ENCODE data around the gene APOBEC3H.

APOBEC3H gene

DNA sequence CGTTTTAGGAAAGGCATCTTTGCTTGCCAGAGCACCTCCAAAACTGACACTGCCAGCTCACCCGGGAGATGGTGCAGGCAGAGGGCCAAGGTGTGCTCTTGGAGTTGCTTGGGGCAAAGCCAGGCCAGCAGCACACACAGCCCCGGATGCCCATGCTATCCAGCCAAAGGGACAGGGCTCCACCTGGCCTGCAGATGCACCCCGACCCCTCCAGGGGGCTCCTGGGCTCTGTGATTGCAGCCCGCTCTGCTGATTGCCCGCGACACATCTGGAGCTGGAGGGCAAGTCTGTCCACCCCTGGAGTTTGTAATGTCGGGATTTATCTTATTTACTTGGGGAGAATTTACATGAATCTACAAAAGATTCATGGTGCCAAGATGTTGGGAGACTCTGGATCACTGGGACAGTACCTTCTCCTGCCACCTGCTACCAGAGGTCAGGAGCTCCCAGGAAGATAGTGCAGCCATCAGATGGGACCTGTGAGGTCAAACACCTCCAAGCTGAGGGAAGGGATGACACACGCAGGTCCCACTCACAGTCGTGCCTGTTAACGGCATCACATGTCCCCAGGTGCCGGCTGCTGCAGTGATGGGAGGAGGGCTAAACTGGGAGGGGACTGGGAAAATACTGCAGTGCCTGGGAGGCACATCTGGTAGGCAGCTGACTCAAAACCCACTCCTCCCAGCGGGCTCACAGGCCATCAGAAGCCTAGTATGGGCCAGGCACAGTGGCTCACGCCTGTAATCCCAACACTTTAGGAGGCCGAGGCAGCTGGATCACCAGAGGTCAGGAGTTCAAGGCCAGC is 38.2 kb downstream of the APOBEC3H start:
- peak; percentile 50 for DNase-seq (ENCODE audit: low spot score)

DNA sequence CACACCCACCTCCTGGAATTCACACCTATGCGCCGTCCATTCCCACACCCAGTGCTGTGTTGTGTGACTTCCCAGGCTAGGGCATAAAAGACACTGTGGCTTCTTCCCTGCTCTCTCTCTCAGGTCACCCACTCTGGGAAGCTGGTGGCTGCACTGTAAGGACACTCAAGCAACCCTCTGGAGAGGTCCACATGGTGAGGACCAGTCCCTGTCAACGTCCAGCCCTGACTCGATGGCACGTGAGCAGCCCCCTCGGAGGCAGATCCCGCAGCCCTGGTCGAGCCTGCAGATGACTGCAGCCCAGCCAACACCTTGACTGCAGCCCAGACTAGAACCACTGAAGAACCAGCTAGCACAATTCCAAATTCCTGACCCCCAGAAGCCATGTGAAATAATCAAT is 39.3 kb downstream of the APOBEC3H start:
- DNase-seq (ENCODE audit: low spot score), result no peak

DNA sequence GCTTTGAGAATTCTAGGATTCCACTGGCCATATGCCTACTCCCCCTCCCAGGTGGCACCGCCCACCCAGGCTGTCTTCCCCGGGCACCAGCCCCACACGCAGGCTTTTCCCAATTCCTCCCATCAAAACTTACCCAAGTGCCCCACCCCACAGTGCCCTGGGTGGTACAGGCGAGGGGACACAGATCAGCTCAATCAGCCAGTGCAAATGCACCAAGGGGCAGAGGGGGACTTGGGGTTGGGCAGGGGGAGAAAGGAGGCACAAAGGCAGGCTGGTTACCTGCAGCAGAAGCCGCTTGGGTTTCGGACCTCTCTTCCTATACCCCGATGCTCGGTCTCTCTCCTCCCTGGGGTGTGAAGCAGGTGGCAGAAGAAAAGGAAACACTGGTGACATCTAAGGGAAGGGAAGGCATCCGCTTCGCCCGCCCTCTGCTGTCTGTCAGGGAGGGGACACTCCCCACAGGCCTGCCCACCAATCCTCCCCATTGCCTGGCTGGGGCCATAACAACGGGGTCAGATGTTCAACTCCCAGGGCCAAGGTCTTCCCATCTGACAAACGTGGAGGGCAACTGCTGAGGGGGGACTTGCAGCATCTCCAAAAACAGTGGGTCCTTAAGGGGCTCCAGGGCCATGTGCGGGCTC is 41.4 kb downstream of the APOBEC3H start:
- no peak for DNase-seq (ENCODE audit: low spot score)

DNA sequence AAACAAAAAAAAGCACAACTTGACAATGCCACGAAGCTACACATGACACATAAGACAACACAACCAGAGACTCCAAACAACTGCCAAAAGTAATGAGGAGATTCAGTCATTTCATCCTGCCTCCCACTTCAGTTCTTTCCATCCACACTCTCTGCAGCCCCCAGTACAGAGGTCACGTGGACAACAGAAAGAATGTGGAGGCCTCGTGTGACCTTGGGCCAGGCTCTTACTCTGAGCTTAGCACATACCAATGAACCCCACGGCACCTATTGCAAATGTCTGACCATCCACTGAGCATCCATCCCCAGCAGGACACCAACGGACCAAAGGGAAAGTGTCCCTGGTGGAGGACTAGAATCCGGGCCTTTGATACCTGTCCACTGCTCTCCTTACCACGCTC is 42.9 kb downstream of the APOBEC3H start:
- DNase-seq (ENCODE audit: low spot score), result no peak

DNA sequence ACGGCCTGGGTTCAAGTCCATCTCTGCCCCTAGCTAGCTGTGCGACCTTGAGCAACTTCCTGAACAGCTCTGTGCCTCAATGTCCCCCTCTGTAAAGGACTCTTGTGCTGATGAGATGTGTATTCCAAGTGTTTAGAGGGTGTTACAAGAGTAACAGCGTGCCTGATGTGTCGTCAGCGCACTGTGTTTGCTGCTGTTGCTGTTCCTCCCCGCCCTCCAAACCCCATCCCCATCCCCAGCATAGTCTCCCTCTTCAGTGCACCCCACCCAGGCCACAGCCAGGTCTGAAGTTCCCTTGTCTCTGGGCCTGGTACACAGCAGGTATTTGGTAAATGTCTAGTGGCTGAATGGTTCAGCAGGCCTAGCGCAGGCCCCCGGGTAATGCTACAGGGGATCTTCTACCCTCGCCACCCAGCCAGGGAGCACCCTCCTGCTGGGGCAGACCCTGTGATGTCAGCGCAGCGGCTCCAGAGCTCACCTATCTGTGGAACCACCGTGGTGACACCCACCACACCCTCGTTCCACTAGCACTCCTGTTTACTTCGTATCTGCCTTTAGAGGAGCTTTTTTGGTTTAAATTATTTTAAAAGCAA is 45.1 kb downstream of the APOBEC3H start:
- DNase-seq (ENCODE audit: low spot score), result no peak

DNA sequence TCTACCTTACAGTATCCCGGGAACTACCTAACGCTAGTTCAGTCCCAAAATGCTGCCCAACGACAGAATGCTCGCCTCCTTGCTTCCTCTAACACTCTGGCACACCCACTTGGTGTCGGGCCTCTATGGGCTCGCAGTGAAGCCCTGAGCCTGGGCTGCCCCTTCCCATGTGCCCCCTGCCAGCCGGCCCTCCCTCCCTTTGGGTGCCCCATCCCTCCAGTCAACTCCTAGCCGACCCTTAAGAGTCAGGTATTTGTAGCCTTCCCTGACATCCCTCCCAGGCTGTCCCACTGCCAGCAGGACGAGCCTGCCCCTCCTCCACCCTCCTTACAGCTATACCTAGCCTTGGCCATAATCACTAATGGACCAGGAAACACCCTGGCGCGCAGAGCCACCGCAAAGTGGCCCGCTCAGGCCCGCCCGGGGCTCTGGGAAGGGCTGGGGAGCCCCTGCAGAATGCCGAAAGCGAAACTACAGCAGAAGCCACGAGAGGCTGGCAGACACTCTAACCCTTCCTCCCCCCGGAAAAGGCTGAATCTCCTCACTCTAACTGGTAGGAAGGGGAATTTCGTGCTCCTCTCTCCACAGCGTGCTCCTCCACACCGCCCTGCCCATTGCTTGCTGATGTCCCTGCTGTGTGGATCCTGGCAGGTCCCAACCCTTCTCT is 47.2 kb downstream of the APOBEC3H start:
- peak; percentile 66 for DNase-seq (ENCODE audit: low spot score)

DNA sequence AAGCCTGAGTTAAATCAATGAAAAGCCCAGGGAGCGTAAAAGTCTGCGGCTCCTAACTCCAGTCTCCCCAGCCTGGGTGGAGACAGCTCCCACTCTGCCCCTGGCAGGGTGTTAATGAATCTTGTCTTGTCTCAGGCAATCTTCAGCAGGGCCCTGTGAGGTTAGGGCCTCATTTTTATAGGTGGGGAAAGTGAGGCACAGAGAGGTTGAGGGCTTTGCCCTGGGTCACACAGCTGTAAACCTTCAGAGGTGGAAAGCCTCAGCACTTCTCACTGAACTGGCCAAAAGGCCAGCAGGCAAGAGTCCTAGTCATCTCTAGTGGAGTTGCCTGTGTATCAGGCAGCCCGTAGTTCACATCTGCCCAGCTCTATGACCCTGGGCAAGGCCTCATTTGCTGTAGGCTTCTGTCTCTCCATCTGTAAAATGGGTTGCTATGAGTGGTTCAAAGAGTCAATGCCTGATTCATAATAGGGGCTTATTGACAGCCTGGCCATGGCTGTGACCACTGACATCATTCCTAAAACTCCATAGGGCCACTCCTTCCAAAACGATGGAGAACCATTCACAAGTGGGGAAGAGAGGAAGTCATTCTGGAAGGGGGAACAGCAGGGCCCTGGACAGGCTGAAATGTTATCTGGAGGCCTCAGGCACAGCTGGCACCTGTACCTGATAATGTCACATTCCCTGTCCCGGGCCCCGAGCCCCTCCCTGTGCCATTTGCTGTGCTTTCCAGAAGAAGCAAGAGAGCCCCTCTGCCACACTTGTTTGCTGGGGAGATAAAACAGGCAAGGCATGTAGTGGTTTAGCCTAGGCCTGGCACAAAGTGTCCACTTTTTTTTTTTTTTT is 49.4 kb downstream of the APOBEC3H start:
- DNase-seq (ENCODE audit: low spot score), result no peak

DNA sequence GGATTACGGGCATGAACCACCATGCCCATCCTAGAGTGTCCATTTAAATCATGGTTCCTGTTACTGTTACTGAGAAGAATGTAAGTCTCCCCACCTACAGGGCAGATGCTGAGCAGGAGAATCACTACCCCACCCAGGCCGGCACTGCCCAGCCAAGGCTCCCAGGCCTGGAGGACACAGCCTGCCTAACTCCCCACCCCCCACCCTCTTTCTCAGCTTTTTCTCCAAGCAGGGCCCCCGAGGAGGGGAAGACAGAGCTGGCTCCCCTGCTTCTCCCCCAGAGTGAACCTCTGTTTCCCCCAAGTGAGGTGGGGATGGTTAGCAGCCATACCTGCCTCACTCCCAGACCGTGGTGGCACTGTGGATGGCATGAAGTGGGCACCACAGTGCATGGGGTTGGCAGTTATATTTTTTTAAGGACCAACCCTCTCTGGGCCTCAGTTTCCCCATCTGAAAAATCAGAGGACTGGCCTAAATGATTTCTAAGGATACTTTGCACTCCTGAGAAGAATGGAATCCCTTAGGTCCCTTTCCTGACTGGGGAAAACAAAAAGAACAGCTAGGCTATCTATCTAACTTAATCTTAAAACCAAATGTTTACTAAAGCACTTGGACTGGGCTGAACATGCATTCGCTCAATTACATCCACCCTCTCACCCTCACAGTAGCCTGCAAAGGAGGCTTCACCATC is 50.4 kb downstream of the APOBEC3H start:
- no peak for DNase-seq (ENCODE audit: low spot score)

DNA sequence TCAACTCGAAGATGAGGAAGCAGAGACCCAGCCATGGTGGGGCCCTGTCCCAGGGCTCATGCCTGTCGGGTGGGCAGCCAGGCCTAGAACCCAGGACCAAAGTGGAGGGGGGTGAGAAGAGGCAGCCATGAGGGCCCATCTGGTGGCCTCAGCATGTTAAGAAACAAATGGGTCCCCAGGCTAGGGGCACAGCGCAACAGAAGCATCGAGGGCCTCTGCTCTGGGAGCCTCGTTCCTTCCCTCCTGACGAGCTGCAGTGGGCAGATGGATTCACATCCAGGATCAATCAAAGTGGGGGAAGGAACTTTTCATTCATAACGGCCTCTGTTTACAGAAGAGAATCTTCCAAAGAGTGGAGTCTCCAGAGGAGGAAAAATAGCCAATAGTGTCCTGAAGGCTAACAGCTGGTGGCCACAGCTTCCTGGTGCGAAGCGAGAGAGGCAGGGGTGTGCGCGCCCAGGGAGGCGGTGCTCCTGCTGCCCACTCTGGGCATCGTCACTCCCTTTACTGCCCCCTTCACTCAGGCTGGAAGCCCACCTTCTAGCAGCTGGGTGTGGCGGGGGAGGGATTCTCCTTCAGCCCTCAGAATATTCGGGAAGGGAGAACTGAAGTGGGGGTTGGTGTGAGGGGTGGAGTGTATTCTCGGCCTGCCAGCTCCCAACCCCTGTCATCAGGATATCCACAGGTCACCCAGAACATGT is 51.1 kb downstream of the APOBEC3H start:
- DNase-seq (ENCODE audit: low spot score), result no peak

DNA sequence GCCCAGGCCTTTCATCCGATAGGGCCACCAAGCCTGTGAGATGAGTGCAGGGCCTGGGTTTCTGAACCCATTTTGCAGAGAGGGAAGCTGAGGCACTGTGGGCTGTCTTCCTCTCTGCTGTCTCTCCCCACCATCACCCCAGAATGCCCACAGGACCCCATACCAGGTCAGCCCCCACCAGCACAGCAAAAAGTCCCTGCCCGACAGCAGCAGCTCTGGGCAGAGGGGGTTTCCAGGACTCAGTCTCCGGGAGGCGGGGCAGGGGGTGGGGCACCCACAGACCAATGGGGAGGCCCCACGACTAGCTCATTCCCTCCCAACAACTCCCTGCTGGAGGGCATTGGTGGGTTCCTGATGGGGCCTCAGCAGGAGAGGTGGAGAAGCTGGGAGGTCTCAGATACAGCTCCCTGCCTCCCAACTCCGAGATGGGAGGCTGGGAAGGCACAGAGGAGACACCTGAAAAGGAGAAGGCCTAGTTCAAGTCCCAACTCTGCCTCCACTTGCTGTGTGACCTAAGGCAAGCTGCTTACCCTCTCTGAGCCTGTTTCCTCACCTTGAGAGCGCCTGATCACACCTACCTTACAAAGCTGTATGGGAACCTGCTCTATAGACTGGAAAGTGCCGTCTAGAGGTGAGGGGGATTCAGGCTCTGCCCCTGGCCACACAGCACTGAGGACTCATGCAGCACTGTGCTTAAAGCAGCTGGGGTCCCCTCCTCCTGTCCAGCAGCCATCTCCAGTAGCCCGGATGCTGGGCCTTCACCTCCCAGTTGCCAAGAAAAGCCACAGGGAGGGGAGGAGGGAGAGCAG is 51.9 kb downstream of the APOBEC3H start:
- peak; percentile 23 for DNase-seq (ENCODE audit: low spot score)

DNA sequence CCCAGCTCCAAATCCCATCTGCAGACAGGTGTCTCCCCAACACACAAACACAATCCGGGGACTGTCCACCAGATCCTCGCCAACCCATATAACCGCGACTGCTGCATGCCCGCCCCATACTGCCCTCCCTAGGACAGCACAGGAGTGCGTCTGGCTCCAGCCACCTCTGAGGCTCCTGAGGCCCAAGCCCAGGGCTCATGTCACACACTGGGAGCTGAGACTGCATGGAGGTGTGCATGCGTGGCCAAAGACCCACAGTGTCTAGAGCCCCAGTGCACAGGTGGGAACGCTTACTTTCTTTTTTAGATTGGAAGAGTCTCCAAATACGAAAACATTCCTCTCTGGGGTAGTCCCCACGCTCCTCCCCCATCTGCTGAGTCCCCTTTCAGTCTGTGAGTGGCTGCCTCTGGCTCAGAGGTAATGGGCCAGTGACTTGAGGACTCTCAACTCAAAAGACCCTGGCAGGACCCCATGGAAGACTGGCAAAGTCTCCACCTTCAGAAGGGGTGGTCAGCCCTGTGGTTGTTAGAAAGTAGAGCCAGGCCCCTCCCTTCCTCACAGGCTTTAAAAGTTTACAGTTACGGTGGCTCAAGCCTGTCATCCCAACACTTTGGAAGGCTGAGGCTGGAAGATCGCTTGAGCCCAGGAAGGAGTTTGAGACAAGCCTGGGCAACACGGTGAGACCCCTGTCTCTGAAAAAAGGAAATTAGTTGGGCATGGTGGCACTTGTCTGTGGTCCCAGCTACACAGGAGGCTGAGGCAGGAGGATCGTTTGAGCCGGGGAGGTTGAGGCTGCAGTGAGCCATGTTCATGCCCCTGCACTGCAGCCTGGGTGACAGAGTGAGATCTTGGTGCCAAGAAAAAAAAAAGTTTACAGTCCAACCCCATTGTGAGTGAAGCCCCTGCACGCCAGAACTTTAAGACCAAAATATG is 53.1 kb downstream of the APOBEC3H start:
- DNase-seq (ENCODE audit: low spot score), result no peak

DNA sequence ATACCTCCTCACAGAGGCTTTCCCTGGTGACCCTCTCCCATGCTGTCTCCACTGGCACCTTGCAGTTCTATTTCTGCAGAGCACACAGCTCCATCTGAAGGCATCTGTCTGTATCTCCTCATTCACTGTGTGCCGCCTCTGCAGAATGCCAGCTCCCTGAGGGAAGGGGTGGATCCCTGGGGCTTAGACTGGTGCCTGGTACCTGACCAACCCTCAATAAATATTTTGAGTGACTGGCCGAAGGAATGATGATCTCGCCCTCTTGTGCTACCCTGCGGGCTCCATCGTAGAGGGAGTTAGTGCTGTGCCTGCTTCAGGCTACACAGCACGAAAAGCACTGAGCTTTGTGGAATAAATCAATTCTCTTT is 53.8 kb downstream of the APOBEC3H start:
- peak; percentile 9 for DNase-seq (ENCODE audit: low spot score)

DNA sequence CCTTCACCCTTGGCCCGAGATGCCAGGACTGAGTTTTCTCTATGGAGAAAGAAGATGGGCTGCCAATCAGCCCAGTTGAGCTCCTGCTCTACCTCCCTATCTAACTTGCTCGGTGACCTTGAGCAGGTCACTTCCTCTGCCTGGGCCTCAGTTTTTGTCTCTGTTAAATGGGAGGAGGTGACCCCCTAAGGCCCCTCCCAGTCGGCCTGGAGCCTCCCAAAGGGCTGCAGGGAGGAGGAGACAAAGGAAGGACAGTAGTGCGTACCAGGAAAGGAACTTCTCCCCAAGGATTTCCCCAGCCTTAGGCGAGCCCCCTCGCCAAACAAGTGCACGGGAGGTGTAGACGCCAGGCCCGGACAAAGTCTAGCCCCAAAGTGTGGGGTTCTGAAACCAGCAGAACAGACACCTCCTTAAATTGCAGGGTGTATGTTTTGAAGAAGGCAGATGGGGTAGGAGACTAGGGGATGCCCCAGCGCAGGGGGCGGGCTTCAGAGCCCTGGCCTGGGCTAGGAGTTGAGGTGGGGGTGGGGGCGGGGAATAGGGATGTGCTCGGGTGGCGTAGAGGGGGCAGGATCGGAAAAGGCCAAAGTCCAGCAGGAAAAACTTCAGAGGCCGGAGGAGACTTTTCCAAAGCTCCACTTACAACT is 54.4 kb downstream of the APOBEC3H start:
- no peak for DNase-seq (ENCODE audit: low spot score)

DNA sequence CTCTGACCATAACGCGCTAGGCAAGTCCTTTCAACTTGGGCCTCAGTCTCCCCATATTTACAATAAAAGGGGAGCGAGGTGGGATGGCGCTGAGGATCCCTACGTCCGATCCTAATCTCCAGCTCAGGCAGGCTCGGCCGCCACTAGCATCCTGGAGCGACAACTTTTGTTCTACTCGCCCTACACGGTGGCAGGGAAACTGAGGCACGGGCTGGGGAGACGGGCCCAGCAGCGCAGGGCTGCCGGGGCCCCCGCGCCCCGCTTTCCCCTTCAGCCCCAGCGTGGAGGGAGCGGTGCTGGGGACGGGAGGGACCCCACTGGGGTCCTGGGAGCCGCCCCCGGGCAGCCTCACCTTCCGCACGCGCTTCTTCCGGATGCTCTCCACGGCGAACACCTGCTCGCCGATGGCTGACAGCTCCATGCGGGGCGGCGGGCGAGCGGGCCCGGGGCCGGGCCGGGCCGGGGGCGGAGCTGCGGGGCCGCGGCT is 55.0 kb downstream of the APOBEC3H start:
- DNase-seq (ENCODE audit: low spot score), result no peak

DNA sequence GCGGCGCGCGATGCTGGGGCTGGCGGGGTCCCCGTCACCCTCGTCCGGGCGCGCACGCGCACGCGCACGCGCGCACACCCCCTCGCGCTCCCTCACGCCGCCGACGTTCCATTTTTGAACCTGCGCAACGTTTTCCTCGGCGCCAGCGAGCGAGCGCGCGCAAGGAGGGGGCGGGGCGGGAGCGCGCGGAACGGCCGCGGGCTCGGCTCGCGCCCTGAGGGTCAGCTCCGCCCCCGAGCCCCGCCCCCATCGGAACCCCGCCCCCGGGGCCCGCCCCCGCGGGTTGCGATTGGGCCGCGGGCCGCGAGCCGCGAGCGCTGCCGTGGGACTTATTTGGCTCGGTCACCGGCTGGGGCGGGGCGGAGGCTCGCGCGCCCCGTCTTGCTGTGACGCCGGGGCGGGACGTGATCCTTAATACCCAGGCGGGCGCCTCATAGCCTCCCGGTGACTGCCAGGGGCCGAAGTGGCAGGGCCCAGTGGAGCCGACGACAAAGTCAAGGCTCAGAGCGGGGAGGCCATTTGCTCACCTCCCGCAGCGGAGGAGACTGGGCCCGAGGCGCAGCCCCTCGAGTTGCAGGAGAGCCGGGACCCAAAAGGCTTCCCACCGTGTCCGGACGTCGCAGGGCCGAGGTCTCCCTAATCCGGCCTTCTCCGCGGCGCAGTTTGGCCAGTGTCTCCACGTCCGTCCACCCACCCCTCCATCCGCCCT is 55.6 kb downstream of the APOBEC3H start, which contains the start of gene CBX7:
TSS of gene CBX7 (minus strand) at position 170 of the 709 bp plus-strand sequence. CDS start 236 bp downstream, outside the sequence.
- DNase-seq (ENCODE audit: low spot score), result peak; percentile 91

DNA sequence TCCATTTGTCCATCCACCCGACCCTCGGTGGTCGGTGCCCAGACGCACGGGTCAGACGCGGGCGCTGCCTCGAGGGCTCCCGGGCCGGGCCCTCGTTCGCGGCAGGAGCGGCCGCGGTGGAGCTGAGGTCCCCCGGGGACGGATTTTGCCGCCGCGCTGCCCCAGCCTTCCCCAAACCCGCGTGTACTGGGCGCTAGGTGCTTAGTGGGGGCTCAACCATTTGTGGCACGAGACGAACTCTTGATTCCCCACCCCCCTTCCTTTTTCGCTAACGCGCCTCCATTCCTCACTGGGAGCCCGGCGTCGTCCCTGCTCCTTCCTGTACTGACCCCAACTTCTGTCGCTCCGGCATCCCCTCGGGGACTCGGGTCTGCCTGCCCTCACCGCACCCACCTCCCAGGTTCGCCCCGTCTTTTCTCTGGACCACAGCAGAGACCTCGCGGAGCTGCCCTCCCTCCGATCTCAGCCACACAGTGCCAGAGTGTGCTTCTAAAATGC is 56.2 kb downstream of the APOBEC3H start:
- no peak for DNase-seq (ENCODE audit: low spot score)

Measured in kidney tubule cell (primary cell).